Retinal pigment epithelial cell (primary cell): Measurements from ENCODE around the gene DNAH14.
A peak's percentile ranks its signal among the peaks of the same experiment; 100 is the strongest.
"Not testable (repeated sequence)": the region's sequence is repeated elsewhere in the genome, so short reads cannot be mapped to it uniquely, and the experiment has no call there.

Source experiments
- DNase-seq: peaks from one replicate; pipeline ENCODE4 v3.0.0-alpha.2; 2010; ENCODE audit warnings: low read depth
- H3K4me3 ChIP-seq: 2 replicates; pipeline ENCODE4 v1.5.1; 2011; ENCODE audit warnings: mild to moderate bottlenecking, low read length, control low read depth, moderate library complexity
- CTCF ChIP-seq: conservative IDR thresholded peaks from 2 replicates; pipeline ENCODE4 v1.5.1; 2011; ENCODE audit warnings: low read depth, low read length, control low read depth, inconsistent platforms

DNAH14 gene

GRCh38 chr1:224922404-224923164 is 6.9 kb upstream of the DNAH14 start:
- DNase-seq = no peak
- TF ChIP-seq CTCF = peak; percentile 73
- H3K4me3 ChIP-seq = no peak overlapping the region

GRCh38 chr1:224923726-224924125 is 5.7 kb upstream of the DNAH14 start:
- TF ChIP-seq CTCF = no peak
- DNase-seq = peak; percentile 7
- H3K4me3 ChIP-seq = no peak overlapping the region

- not testable (repeated sequence) for H3K4me3 ChIP-seq
Observed at GRCh38 chr1:224927631-224928030, 1.8 kb upstream of the DNAH14 start.

GRCh38 chr1:224928906-224929305 is 569 bp upstream of the DNAH14 start:
- no peak for TF ChIP-seq CTCF
- DNase-seq = no peak
- H3K4me3 ChIP-seq = peak overlapping the region; percentile 62

More at GRCh38 chr1:224927631-224928030, 1.8 kb upstream of the DNAH14 start:
- DNase-seq = not testable (repeated sequence)

- no peak for TF ChIP-seq CTCF
- DNase-seq = no peak
- H3K4me3 ChIP-seq = no peak overlapping the region
Observed at GRCh38 chr1:224931605-224932004, 2.1 kb downstream of the DNAH14 start.

- no peak for DNase-seq
- no peak for TF ChIP-seq CTCF
Observed at GRCh38 chr1:224932607-224933249, 3.3 kb downstream of the DNAH14 start.

GRCh38 chr1:224933584-224933983 is 4.1 kb downstream of the DNAH14 start:
- TF ChIP-seq CTCF = no peak
- DNase-seq = no peak

More at GRCh38 chr1:224932607-224933249, 3.3 kb downstream of the DNAH14 start:
- H3K4me3 ChIP-seq = no peak overlapping the region

More at GRCh38 chr1:224933584-224933983, 4.1 kb downstream of the DNAH14 start:
- no peak overlapping the region for H3K4me3 ChIP-seq
